Mesenchymal stem cell (in vitro differentiated cells and primary cell): ENCODE results near the gene BLTP3B. TPM values are rescaled to one million over a fixed set of nuclear protein-coding genes. Genes with fewer than 3 reads are reported as not detected.
"Not testable (repeated sequence)": the region's sequence is repeated elsewhere in the genome, so short reads cannot be mapped to it uniquely, and the experiment has no call there.

Source experiments
- DNase-seq: peaks from one replicate; pipeline ENCODE4 v3.0.0-alpha.2; 2013
- H2AFZ ChIP-seq: one replicate; pipeline ENCODE4 v1.6.1; 2013; ENCODE audit warnings: low read depth, mild to moderate bottlenecking, control low read depth, inconsistent platforms, low read length, moderate library complexity
- H2AK5ac ChIP-seq: 2 replicates; pipeline ENCODE4 v1.6.1; 2013; ENCODE audit warnings: low read length, moderate library complexity, mild to moderate bottlenecking, inconsistent platforms; ENCODE audit not compliant: severe bottlenecking
- H2BK120ac ChIP-seq: one replicate; pipeline ENCODE4 v1.6.1; 2013; ENCODE audit warnings: low read depth, mild to moderate bottlenecking, inconsistent platforms, low read length, moderate library complexity
- H2BK12ac ChIP-seq, 2 experiments: one replicate each; pipeline ENCODE4 v1.6.1; 2013; ENCODE audit warnings: inconsistent platforms in 2 of 2, low read length in 2 of 2, mild to moderate bottlenecking in 2 of 2, moderate library complexity in 2 of 2, control low read depth in 1 of 2
- H2BK15ac ChIP-seq: one replicate; pipeline ENCODE4 v1.6.1; 2013; ENCODE audit warnings: mild to moderate bottlenecking, low read depth, inconsistent platforms; ENCODE audit not compliant: poor library complexity, severe bottlenecking
- H2BK5ac ChIP-seq: 2 replicates; pipeline ENCODE4 v1.6.1; 2013; ENCODE audit warnings: low read depth, mild to moderate bottlenecking, low read length, control low read depth, inconsistent platforms; ENCODE audit not compliant: poor library complexity, severe bottlenecking
- H3K14ac ChIP-seq, 2 experiments: one replicate each; pipeline ENCODE4 v1.6.1; 2013; ENCODE audit warnings: inconsistent platforms in 2 of 2, low read length in 2 of 2, control low read depth in 1 of 2, mild to moderate bottlenecking in 1 of 2, moderate library complexity in 1 of 2
- H3K18ac ChIP-seq, 2 experiments: one replicate each; pipeline ENCODE4 v1.6.1; 2013; ENCODE audit warnings: inconsistent platforms in 2 of 2, low read length in 2 of 2, control low read depth in 1 of 2, low read depth in 1 of 2, mild to moderate bottlenecking in 1 of 2
- H3K23ac ChIP-seq, 2 experiments: one replicate each; pipeline ENCODE4 v1.6.1; 2013; ENCODE audit warnings: inconsistent platforms in 2 of 2, low read length in 2 of 2, mild to moderate bottlenecking in 2 of 2, moderate library complexity in 2 of 2, control low read depth in 1 of 2
- H3K27ac ChIP-seq: 2 replicates; pipeline ENCODE4 v1.5.1; 2013; ENCODE audit warnings: mild to moderate bottlenecking, moderate library complexity, low read length, control low read depth, inconsistent platforms; ENCODE audit not compliant: poor library complexity, severe bottlenecking
- H3K27me3 ChIP-seq, 2 experiments: 2 replicates each; pipeline versions ENCODE4 v1.6.1 to v1.7.0; 2013; ENCODE audit warnings: low read length in 2 of 2, mild to moderate bottlenecking in 2 of 2, moderate library complexity in 2 of 2, control low read depth in 1 of 2, inconsistent platforms in 1 of 2; ENCODE audit not compliant: control insufficient read depth in 1 of 2, insufficient read depth in 1 of 2
- H3K36me3 ChIP-seq, 2 experiments: 2 replicates each; pipeline versions ENCODE4 v1.6.1 to v1.7.0; 2013; ENCODE audit warnings: low read length in 2 of 2, control low read depth in 1 of 2, inconsistent platforms in 1 of 2, low read depth in 1 of 2, mild to moderate bottlenecking in 1 of 2; ENCODE audit not compliant: insufficient read depth in 2 of 2, control insufficient read depth in 1 of 2
- H3K4ac ChIP-seq, 2 experiments: one replicate each; pipeline ENCODE4 v1.6.1; 2013; ENCODE audit warnings: inconsistent platforms in 2 of 2, low read length in 2 of 2, mild to moderate bottlenecking in 2 of 2, moderate library complexity in 2 of 2, control low read depth in 1 of 2, low read depth in 1 of 2
- H3K4me1 ChIP-seq: 2 replicates; pipeline ENCODE4 v1.6.1; 2013; ENCODE audit warnings: low read depth, low read length, control low read depth; ENCODE audit not compliant: control insufficient read depth, insufficient read depth
- H3K4me2 ChIP-seq: 2 replicates; pipeline ENCODE4 v1.6.1; 2013; ENCODE audit warnings: low read length, mild to moderate bottlenecking, inconsistent platforms; ENCODE audit not compliant: poor library complexity, severe bottlenecking
- H3K4me3 ChIP-seq, 2 experiments: 2 replicates each; pipeline versions ENCODE4 v1.5.1 to v1.7.0; 2013; ENCODE audit warnings: low read length in 2 of 2, mild to moderate bottlenecking in 2 of 2, control low read depth in 1 of 2, low read depth in 1 of 2; ENCODE audit not compliant: insufficient read depth in 1 of 2
- H3K79me1 ChIP-seq: replicated peaks from 2 replicates; pipeline ENCODE4 v1.6.1; 2013; ENCODE audit warnings: mild to moderate bottlenecking, control low read depth, low read length, inconsistent platforms; ENCODE audit not compliant: poor library complexity, severe bottlenecking
- H3K9ac ChIP-seq: 2 replicates; pipeline ENCODE4 v1.7.0; 2013; ENCODE audit warnings: mild to moderate bottlenecking, low read length, moderate library complexity
- H3K9me3 ChIP-seq: 2 replicates; pipeline ENCODE4 v1.7.0; 2013; ENCODE audit warnings: mild to moderate bottlenecking, low read length; ENCODE audit not compliant: control insufficient read depth
- H4K8ac ChIP-seq: one replicate; pipeline ENCODE4 v1.6.1; 2013; ENCODE audit warnings: inconsistent platforms, mild to moderate bottlenecking, low read length, moderate library complexity
- H4K91ac ChIP-seq: one replicate; pipeline ENCODE4 v1.6.1; 2013; ENCODE audit warnings: mild to moderate bottlenecking, low read length, inconsistent platforms
- WGBS: methylation state at CpG from one replicate; pipeline ENCODE4 v1.1.7; 2013; ENCODE audit warnings: mixed read lengths; 5-methylcytosine and 5-hydroxymethylcytosine counted together
- polyA plus RNA-seq, 2 experiments: library from polyadenylated mRNA; stranded (reverse); fragments of 200-250 nt; gene quantifications; one replicate each; pipeline ENCODE4 v1.2.3, GENCODE V29; 2013

BLTP3B gene
- polyA plus RNA-seq (2013, experiment 1 of 2) = 14.1 TPM
- 12.8 TPM for polyA plus RNA-seq (2013, experiment 2 of 2)

- Histone ChIP-seq H3K4me2 (peak within 1 kb of the TSS; percentile 69), H4K91ac (peak within 1 kb of the TSS; percentile 8), H3K79me1 (peaks cover 5% of the 10 kb centered on the region), H3K4ac (peak within 1 kb of the TSS; percentile 20 to 65), H2AK5ac (no peak within 1 kb of the TSS), H3K14ac (peak within 1 kb of the TSS in 1 of 2 experiments; percentile 87), H3K4me1 (peaks cover 1% of the 10 kb centered on the region), H3K18ac (peak within 1 kb of the TSS; percentile 25 to 95), H3K27ac (peak within 1 kb of the TSS; percentile 60), H3K36me3 (no peaks in the 10 kb centered on the region), H3K9me3 (no peaks in the 10 kb centered on the region), H3K23ac (peak within 1 kb of the TSS in 1 of 2 experiments; percentile 47), H2AFZ (peak within 1 kb of the TSS; percentile 84), H3K4me3 (peak within 1 kb of the TSS; percentile 86 to 93), H2BK5ac (peak within 1 kb of the TSS; percentile 8), H3K9ac (peak within 1 kb of the TSS; percentile 97), H2BK120ac (peak within 1 kb of the TSS; percentile 78), H2BK15ac (no peak within 1 kb of the TSS), H2BK12ac (peak within 1 kb of the TSS; percentile 28 to 65), H4K8ac (peak within 1 kb of the TSS; percentile 86), H3K27me3 (no peaks in the 10 kb centered on the region)
- peak; percentile 85 for DNase-seq
- WGBS = 31% methylated on average over 26 of the region's 35 CpGs
Observed at GRCh38 chr12:100142851-100143559, at the start of gene BLTP3B. TSS of gene BLTP3B (minus strand) at chr12:100142874. CDS start at chr12:100142635, 239 bp downstream.

- DNase-seq = peak; percentile 8
- Histone ChIP-seq H2BK15ac (no peak overlapping the region), H2BK12ac (no peak overlapping the region), H3K23ac (no peak overlapping the region), H4K8ac (no peak overlapping the region), H2AFZ (no peak overlapping the region), H3K4ac (no peak overlapping the region), H3K4me3 (no peak overlapping the region), H3K18ac (no peak overlapping the region), H3K36me3 (no peaks in the 10 kb centered on the region), H3K9ac (no peak overlapping the region), H4K91ac (no peak overlapping the region), H2AK5ac (no peak overlapping the region), H3K9me3 (no peaks in the 10 kb centered on the region), H3K14ac (no peak overlapping the region), H3K4me2 (no peak overlapping the region), H3K4me1 (no peaks in the 10 kb centered on the region), H2BK120ac (no peak overlapping the region), H3K27me3 (no peaks in the 10 kb centered on the region), H2BK5ac (no peak overlapping the region), H3K79me1 (no peaks in the 10 kb centered on the region), H3K27ac (no peak overlapping the region)
- 85% methylated on average over 13 of the region's 13 CpGs for WGBS
Observed at GRCh38 chr12:100189636-100190394, 47.1 kb upstream of the BLTP3B start.

GRCh38 chr12:100188888-100189635 lies 46.4 kb upstream of the BLTP3B start:
- not testable (repeated sequence) for H3K79me1 ChIP-seq, H2BK120ac ChIP-seq, H3K9ac ChIP-seq, H4K91ac ChIP-seq, H3K18ac ChIP-seq, H2BK12ac ChIP-seq, H3K14ac ChIP-seq, H2AK5ac ChIP-seq, H3K4me2 ChIP-seq, H3K36me3 ChIP-seq, DNase-seq, H3K23ac ChIP-seq, H2BK5ac ChIP-seq, H3K27ac ChIP-seq, H3K27me3 ChIP-seq, H3K9me3 ChIP-seq, H2BK15ac ChIP-seq, H3K4ac ChIP-seq, H2AFZ ChIP-seq, H4K8ac ChIP-seq, H3K4me3 ChIP-seq, H3K4me1 ChIP-seq
- WGBS = 92% methylated on average over 11 of the region's 11 CpGs
